GM18907 (cell line): ENCODE data around the gene RAB8B.

Source experiments
- ATAC-seq: cut with Tn5 transposase; IDR thresholded peaks from one replicate; pipeline ENCODE4 v1.9.1; 2021; ENCODE audit warnings: mild to moderate bottlenecking, moderate library complexity; ENCODE audit not compliant: unreplicated experiment

Gene RAB8B

DNA sequence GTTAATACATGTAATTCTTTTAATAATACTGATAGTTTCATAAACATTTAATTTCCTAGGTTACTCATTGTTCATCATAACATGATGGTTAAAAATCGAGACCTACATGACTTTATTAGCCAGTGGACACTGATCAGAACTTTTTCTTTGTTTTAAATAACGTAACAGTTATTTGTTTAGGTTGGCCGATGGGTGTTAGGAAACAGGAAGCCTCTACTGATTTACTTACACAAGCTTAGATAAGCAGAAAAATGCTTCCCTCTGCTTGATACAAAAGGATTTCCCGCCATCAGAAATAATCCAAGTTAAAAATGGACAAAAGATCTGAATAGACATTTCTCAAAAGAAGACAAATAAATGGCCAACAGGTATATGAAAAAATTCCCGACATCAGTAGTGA lies 71.4 kb downstream of the RAB8B start:
- ATAC-seq, result no peak

DNA sequence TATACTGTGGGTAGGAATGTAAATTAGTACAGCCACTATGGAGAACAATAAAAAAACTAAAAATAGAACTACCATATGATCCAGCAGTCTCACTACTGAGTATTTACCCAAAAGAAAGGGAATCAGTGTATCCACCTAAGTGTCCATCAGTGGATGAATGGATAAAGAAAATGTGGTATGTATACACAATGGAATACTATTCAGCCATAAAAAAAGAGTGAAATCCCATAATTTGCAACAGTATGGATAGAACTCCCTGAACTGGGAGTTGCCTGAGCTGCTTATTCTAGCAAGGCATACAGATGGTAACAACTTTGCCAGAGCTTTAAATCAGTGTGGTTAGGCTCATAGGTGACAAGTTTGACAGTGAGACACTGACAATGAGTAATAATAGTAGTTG lies 71.9 kb downstream of the RAB8B start:
- no peak for ATAC-seq

- no peak for ATAC-seq
Observed at GRCh38 chr15:63263519-63263918, 74.1 kb downstream of the RAB8B start.

DNA sequence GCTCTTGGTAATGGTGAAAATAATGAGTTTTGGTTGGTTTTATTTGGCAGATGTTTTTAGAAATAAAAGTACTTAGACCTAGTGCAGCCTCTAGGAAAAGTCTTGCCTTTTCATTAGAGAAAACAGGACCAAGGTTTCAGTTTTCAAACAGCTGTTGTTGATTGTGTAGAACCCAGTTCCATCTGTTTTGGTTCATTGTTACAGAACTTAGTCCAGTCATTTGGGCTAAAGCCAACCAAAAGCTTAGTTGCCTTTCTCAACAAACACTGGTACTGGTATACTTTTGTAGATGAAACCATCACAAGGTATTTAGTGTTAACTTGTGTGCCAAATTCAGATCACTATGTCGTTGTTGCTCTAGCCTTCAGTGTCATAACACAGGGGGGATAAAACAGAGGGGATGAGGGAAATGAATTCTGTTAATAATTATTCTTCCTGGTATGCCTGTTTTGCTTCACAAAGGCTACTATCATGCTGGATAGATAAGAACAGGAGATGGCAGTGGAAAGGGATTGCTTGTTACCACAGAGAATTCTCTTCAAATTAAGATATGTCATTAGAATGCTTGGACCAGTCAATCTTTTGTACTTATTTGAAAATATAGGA lies 75.4 kb downstream of the RAB8B start:
- ATAC-seq, result no peak

DNA sequence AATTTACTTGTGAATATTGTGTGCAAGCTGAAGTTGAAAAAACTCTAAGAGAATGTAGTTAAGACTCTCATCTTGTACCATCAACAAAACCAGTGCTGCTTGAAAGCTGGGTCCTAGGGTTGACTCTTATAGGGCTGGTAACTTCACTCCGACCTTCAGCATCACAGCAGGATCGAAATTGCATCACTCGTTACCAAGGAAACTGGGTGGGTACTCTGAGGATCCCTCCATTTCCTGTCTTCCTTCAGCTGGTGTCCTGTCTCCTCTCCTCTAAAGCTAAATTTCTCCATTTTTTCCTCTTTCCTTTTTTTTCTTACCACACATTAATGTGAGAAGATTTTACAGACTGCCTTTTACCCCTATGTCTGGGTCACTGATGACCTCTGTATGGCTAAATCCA lies 85.0 kb downstream of the RAB8B start:
- ATAC-seq, result no peak

DNA sequence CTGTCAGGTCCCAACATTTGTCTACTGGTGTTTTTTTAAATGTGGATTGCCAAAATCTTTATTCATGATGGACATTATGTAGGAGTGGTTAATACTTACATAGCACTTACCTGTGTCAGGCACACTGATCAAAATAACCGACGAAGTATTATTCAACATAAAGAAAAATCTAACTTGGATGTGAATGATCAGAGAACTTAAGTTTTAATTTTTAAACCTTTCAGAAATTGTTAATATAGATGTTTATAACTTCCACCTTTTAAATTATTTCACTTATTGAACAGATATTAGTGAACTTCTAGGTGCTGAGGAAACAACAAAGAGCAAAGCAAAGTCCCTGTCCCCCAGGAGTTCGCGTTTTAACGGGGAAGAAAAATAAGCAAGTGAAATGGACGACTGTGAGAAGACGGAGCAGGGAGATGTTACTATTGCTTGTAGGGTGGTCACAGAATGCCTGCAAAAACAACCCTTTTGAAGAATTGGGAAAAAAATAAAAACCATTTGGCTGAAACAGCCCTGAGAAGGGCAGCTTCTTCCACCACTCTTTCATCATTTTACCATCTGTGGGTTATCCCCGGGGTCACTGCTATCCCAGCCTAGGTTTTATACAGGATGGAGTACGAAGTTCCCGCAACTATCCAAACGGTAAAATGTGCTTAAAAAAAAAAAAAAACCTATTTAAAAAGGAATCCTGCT lies 87.1 kb downstream of the RAB8B start:
- ATAC-seq, result no peak

DNA sequence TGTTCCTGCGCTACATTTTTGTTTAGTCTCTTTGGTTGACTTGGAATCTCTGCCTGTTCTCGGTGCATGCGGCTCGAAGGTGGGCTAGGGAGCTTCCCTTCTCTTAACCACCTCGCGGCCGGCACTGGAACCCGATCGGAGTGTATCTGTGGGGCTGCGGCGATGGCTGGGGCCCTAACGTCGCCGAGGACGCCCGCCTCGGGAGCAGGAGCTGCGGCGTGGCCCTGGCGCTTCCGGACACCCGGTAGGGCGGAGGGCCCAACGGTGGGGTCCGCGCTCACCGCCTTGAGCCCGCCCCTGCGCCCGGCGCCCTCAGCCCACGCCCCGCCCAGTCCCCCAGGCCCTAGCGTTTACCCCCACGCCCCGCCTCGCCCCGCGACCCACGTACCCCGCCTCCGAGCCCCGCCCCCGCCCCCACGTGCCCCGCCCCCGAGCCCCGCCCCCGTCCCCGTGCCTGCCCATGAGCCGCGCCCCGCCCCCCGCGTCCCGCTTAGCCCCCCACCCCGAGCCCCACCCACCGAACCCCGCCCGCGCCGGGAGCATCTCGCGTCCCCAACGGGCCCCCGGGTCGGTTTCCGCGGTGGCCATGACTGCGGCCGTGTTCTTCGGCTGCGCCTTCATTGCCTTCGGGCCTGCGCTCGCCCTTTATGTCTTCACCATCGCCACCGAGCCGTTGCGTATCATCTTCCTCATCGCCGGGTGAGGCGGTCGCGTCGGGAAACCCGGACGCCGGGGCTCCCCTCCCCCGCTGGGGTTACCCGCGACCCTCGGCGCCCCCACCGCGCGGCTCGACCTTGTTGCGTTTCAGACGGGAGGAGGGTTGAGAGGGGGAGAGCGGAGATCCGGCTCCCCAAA lies 87.9 kb downstream of the RAB8B start, which contains the start of gene APH1B:
TSS of gene APH1B (plus strand) at position 568 of the 855 bp plus-strand sequence. CDS start at position 587, 19 bp downstream.
- peak; percentile 67 for ATAC-seq

DNA sequence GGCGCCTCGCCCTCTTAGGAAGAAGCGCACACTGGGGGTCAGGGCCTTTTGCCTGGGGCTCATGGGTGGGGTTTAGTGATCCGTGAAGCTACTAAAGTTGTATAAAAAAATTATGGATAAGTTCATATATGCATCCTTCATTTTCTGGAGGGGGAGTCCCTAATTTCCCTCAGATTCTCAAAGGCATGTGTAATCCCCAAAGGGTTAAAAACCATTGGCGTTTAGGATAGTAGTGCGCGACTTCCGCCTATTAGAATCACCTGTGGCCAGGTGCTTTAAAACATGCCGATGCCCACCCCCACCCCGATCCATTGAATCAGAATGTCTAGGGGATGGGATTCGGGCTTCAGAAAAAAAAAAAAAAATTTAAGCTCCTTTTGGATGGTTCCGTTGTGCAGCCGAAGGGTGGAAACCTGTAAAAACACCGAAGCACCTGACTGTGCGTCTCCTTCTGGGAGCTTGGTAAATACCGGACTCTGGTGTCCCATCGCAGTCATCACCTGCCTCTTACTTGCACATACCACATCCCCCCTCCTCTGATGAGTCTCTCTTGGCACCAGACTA lies 88.6 kb downstream of the RAB8B start:
- ATAC-seq, result no peak

DNA sequence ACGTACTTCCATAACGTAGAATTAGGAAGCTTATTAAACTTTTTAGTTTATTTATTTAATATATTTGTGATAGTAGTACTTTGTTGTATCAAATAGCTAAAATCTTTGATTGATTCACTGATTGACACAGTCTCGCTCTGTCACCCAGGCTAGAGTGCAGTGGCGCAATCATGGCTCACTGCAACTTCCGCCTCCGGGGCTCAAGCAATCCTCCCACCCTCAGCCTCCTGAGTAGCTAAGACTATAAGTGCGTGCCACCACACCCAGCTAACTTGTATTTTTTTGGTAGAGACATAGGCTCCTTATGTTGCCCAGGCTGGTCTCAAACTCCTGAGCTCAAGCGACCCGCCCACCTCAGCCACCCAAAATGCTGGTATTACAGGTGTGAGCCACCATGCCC lies 93.7 kb downstream of the RAB8B start:
- no peak for ATAC-seq

DNA sequence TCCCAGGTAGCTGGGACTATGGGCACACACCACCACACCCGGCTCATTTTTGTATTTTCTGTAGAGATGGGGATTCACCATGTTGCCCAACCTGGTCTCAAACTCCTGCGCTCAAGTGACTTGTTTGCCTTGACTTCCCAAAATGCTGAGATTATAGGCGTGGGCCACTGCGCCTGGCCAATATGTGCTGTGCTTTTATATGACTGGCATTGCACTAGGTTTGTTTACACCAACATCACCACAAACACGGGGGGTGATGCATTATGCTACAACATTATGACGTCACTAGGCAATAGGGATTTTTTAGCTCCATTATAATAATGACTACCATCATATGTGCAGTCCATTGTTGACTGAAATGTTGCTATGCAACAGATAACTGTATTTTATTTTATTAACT lies 94.9 kb downstream of the RAB8B start:
- no peak for ATAC-seq

DNA sequence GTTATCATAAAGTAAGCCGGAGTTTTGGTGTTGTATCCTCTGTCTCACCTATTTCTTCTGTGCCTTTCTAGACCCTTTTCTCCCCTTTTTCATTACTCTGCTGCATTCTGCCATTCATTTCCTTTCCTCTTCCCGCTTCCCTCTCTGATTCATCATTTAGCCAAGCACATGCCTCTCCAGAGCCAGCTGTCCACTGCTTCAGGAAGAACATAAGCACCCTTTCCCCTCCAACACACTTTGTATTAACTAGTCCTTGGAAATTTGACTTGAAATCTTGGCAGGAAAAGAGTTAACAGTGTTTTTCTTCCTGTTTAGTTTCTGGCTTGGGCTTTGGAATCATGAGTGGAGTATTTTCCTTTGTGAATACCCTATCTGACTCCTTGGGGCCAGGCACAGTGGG lies 97.7 kb downstream of the RAB8B start:
- ATAC-seq, result no peak

DNA sequence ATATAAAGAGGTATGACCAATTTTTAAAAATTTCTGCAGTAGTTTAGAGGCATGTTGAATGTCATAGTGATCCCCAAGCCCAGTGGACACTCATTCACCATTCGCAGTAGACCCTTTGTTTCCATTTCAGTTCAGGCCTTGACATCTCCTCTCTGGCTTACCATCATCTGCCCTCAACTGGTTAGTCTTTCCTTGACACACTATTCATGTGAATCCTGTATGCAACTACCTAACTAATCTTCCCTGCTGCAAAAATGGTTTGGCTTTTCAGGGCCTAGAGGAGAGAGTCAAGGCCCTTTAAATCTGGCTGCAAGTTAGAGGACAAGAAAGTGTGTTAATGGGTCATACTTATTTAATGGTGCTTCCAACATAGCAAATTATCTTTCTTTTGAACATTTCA lies 98.9 kb downstream of the RAB8B start:
- no peak for ATAC-seq

GRCh38 chr15:63288778-63289378 lies 99.5 kb downstream of the RAB8B start:
- ATAC-seq, result no peak

GRCh38 chr15:63291507-63291906 lies 102.1 kb downstream of the RAB8B start:
- ATAC-seq, result no peak

DNA sequence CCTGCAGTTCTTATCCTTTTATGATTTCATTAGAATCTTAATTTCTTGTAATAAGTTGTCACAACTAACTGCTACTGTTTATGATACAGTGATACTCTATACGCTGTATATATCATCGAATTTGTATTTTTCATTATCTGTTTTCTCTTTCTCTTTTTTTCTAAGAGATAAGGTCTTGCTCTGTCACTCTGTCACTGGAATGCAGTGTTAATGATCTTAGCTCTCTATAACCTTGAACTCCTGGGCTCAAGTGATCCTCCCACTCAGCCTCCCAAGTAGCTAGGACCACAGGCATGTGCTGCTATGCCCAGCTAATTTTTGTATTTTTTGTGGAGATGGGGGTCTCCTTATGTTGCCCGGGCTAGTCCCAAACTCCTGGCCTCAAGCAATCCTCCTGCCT lies 102.8 kb downstream of the RAB8B start:
- no peak for ATAC-seq

DNA sequence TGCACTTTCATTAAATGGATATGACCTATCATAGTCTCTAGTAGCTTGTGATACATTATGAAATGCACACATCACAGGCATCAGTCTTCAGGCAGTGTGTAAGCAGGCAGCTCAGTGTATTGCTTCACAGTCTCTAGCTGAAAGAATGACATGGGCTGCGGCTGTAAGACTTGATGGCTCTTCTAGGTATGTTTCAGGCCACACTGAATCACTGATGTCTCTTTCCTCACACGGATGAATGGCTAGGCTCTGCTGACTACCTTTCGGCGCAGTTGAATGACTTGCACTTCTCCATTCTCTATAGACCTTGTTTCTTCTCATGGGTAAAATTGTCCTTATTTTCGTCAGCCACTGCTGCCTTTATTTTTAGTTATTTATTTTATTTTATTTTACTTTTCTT lies 103.4 kb downstream of the RAB8B start:
- no peak for ATAC-seq

- no peak for ATAC-seq
Observed at GRCh38 chr15:63294359-63294758, 105.0 kb downstream of the RAB8B start.

GRCh38 chr15:63295341-63295740 lies 105.9 kb downstream of the RAB8B start:
- ATAC-seq, result no peak

DNA sequence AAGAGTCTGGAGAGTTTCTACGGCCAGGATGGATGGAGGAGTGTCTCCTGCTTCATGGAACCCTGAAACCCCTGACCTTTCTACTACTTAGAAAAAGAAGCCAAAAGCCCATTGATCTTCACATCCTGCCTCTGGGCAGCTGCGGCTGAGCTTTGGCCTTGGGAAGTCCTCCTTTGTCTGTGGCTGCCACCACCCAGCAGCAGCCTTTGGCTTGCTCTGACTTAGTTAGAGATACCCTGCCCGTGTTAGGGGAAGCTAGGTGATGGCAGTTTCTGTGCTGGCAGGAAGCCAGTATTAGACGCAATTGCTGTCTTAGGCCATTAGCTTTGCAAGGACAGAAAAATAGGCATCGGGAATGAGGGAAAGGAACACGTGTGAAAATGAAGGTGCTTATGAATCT lies 106.8 kb downstream of the RAB8B start:
- no peak for ATAC-seq

GRCh38 chr15:63299943-63300575 lies 110.7 kb downstream of the RAB8B start:
- no peak for ATAC-seq

- no peak for ATAC-seq
Observed at GRCh38 chr15:63301088-63301487, 111.7 kb downstream of the RAB8B start.
